Measurements from ENCODE around the gene TRH.

The TRH gene, protein sequence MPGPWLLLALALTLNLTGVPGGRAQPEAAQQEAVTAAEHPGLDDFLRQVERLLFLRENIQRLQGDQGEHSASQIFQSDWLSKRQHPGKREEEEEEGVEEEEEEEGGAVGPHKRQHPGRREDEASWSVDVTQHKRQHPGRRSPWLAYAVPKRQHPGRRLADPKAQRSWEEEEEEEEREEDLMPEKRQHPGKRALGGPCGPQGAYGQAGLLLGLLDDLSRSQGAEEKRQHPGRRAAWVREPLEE

DNA sequence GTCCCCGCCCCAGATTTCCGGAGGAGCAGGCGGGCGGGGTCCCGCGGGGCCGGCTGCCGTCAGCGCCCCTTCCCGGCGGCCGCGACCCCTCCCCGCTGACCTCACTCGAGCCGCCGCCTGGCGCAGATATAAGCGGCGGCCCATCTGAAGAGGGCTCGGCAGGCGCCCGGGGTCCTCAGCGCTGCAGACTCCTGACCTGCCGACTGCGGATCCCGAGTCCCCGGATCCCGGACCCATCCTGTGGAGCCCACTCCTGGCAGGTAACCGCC, at the start of gene TRH:
TRH (plus strand) TSS at position 157 of the 269 bp plus-strand sequence. CDS start 1,097 bp downstream, outside the sequence.
- no peak for DNase-seq

DNA sequence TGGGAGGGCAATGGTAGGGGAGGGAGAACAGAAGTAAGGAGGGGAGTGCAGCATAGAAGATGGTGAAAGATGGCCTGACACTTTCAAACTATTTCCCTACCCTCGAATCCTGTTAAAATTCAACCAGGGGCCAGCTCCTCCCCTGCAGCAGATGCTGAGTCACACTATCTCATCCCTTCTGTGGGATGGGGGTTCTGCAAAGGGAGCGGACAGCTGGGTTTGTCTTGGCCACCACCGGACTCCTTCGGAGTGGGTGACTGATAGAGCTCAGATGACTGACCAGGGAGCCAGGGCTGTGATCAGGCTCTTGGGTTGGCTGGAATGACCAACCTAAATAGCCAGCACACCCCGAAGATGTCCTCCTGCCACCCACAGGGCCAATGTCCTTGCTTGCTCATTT, 47.4 kb upstream of the TRH start:
- no peak for DNase-seq

DNA sequence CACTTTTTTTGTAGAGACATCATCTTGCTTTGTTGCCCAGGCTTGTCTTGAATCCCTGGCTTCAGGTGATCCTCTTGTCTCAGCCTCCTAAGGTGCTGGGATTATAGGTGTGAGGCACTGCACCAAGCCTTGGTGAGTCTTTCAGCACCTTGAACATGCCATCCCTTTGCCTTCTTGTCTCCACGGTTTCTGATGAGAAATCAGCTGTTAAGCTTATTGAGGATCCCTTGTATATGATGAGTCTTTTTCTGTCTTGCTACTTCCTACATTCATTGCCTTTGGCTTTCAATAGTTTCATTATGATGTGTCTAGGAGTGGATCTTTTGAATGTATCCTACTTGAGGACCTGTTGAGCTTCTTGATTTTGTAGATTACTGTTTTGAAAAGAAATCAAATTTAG, 45.1 kb upstream of the TRH start:
- no peak for DNase-seq

DNA sequence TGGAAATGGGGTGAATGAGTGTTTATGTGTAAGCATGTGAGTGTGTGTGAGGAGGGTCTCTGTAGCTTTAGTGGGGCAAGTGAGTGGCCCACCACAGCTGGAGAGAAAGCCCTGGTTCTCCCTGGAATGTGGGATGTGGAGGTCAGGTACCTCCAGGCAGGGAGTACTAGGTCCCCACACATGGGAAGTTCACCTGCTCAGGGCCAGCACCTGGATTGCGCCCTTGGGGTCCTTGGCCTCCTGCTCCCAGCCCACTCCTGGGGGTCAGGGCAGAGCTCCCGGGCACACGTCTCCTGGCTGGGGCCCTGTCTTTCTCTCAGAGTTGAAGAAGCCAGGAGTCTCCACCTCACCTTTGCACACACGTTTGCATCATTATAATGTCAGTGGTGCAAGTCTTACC, 41.0 kb upstream of the TRH start:
- no peak for DNase-seq

DNA sequence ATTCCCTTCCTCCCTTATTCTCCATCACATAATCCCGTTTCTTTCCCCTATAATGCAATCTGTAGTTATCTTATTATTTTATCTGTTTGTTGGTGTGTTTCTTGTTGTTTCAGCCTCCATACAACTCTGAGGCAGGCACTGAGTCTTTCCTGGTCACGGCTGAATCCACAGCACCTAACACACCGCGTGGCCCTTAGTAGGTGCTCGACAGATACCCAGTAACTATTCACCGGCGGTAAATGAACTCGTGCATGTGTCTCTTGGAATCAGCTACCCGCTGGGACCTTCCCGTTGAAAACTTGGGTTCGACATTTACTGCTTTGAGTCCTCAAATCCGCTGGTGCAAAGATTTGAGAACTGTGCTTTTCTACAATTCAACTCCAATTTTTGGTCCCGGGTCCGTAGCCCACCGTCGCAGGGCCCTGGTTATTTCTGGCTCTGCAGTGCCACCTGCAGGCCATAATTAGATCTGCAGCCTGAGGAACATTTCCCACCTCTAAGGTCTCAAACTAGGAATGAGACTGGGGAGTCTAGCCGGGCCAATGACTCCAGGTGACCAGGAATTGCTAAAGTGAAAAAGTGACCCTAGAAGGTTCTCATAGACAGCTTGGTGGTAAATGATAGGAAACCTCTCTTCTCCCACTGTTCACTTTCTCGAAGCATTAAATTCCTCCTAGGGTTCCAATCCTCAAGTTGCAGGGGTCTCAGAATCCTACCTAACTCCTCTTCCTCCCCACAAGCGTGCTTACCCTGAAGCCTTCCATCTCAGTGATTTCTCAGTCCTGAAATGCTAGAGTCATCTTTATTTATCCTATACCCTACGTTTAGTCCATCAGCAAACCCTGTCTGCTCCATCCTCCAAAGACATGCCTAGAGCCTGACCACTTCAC, 40.0 kb upstream of the TRH start:
- no peak for DNase-seq

DNA sequence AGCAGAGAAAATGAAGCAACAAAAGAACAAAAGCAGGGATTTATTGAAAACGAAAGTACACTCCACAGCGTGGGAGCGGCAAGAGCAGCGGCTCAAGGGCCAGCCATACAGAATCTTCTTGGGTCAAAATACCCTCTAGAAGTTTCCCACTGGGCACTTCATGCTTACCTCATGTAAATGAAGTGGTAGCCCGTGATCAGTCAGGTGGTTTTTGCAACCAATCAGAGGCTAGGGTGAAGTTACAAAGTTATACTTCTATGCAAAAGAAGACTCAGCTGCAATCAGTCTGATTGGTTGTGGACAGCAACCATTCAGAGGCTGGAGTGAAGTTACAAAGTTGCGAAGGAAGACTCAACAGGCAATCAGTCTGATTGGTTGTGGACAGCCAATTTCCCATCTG, 37.8 kb upstream of the TRH start:
- DNase-seq: no peak

DNA sequence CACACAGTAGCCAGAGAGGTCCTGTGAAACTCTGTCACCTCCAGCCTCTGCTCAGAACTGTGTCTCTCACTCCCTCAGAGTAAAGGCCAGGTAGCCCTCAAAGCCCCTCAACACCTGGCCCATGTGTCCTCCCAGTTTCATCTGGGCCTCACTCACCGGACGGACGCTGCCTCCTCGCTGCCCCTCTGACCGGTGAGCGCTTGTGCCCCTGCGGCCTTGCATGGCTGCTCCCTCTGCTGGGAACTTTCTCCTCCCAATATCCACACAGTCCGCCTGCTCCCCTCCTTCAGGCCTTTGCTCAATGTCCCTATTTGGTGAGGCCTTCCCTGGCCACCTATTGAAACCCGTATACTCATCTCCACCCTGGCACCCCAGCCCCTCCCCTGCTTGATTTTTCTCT, 36.8 kb upstream of the TRH start:
- no peak for DNase-seq

DNA sequence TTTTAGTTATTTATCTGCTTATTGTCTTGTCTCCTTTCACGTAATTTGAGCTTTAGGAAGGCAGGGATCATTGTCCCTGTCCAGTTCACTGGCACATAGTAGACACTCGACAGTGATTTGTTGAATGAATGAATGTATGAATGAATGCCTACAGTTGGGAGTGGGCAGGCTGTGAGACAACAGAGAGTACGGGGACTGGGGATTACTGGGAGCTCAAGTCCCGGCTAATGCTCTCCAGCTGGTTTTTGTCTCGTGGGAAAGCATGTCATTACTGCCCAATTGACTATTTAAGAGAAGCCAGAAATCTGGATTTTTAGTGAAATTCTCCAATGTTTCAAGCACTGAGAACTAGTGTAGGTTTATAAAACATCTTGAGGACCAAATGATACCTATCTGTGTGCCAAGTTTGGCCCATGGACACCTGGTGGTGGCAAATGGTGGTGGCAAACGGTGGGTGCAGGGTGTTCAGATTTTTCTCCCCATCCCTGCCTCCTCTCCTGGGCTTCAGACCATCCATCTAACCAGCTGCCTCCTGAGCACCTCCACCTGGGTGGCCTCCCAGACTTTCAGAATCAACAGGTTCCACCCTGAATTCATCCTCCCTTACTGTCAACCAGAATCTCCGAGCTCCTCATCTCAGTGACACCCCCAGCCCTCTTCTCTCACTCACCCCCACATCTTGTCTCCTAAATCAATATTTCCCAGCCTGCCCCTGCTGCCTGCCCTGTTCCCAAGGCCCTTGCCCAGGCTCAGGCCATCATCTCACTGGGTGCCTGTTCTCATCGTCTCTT, 36.2 kb upstream of the TRH start:
- no peak for DNase-seq

DNA sequence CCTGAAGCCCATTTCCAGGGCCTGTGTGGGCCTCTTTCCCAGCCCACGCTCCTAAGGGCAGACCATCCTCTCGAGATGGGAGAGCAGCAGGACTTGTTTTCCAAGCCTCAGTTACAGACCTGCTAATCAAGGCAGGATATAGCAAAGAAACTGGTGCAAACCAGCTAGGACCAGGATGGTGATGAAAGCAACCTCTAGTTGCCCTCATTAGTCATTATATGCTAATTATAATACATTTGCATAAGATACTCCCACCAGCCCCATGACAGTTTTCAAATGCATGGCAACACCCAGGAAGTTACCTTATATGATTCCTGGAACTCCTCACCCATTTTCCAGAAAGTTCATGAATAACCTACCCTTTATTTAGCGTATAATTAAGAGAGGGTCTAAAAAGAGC, 34.4 kb upstream of the TRH start:
- no peak for DNase-seq

- no peak for DNase-seq
Measured at GRCh38 chr3:129942296-129942695, 32.2 kb upstream of the TRH start.

GRCh38 chr3:129943020-129943419, 31.5 kb upstream of the TRH start:
- DNase-seq: no peak

DNA sequence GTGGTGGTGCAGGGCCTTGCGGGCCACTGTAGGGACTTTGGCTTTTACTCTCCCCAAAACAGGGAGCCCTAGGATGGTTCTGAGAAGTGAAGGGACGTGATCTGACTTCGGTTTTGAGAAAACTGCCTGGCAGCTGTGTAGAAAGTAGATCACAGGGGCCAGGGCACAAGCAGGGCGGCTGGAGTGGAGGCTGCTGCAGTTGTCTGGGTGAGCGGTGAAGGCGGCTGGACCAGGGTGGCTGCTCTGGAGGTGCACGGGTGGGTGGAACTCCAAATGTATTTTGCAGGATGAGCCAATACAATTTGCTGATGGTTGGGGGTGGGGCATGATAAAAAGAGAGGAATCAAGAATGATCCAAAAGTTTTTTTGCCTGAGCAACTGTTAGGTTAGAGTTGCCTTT, 29.8 kb upstream of the TRH start:
- DNase-seq: no peak

- no peak for DNase-seq
Measured at GRCh38 chr3:129947538-129948240, 26.8 kb upstream of the TRH start.

DNA sequence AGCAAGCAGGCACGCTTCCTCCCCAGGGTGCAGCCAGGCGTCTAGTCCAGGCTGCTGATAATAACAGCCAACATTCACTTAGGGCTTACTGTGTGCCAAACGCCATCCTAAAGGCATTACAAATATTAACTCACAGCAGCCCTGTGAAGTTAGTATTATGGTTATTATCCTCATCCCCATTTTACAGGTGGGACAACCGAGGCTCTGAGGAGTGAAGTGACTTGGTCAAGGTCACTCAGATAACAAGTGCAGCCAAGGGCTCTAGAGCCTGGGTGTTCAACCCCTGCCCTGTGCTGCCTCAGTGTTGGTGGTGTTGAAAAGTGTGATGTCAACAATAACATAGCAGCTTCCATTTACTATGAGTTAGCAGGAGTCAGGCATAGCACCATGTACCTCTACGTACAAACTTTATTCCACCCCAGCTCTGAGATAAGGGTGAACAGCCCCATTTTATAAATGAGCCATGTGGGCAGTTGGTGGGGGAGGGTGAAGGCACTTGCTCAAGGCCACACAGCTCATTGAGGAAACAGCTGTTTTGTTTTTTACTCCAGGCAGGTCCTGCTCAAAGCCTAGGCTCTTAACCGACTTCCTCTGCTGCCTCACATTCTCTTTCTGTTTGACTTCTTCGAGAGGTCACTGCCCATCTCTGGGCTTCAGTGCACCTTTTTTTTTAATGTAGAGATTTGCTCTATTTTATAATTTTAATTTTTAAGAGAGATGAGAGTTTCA, 24.0 kb upstream of the TRH start:
- no peak for DNase-seq

DNA sequence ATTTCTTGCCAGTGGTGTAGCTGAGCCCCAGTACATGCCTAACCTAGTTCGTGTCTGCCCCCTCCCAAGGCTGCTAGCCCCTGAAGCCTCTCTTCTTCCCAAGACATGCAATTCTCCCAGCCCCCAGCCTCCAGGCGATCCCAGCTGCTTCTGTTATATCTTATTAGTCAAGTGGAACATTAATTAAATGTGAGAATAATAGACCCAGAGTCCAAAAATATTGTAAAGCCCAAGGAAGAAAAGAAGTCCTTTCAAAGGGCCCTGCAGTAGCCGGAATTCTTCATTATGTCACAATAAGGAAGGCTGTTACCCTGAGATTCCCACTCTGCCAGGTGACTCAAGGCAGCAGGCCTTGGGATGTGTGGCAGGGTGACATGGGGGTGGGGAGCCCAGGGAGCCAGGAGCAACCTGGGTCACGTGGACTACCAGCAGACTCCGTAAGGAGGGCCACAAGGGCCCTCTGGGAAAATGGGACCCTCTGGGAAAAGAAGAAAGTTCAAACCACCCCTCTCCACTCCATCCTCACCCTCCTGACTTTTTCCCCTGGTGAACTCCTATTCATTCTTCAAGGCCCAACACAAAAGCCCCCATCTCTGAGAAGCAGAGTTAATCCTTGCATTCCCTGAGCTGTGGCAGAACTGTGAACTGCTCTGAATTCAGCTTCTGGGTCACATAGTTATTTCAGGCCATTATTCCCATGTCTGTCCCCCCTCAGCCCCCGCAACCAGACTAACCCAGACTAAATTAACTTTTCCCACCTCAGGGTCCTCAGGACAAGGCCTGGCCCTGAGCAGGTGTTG, 21.8 kb upstream of the TRH start:
- no peak for DNase-seq

- no peak for DNase-seq
Measured at GRCh38 chr3:129953621-129954020, 20.9 kb upstream of the TRH start.

- no peak for DNase-seq
Measured at GRCh38 chr3:129954514-129954913, 20.0 kb upstream of the TRH start.

DNA sequence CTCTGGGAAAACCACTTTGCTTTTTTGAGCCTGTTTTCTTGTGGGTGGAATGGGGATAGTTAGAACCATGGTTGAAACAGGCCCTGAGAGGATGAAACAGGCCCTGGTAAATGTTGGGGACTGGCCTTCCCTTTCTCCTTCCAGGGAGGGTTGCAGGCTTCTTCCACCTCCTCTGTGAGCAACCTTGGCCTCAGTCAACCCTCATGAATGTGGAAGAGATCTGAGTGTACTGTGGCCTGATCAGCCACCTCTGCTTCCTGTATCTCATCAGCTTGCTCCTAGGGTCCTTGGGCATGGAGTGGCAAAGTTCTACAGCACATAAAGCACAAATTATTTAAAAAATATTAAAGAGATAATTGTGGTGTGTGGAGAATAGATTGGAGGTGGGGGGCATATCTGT, 17.6 kb upstream of the TRH start:
- no peak for DNase-seq

- no peak for DNase-seq
Measured at GRCh38 chr3:129958755-129959154, 15.8 kb upstream of the TRH start.

GRCh38 chr3:129961141-129961541, 13.4 kb upstream of the TRH start:
- DNase-seq: no peak

- DNase-seq: no peak
Measured at GRCh38 chr3:129962600-129962999, 11.9 kb upstream of the TRH start.

DNA sequence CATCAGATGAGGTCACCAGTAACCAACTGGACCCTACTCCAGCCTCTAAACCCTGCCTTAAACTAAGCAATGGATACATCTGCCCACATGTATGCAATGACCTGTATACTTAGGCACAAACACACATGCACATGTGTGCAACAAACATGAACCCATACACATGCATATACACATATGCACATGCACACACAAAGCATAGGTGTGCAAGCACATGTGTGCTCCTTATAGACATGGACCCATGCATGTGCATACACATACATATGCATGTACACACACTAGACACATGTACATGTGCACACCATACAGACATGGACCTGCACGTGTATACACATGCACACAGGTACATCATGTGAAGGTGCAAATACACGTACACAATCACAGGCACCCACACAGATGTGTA, 8.6 kb upstream of the TRH start:
- no peak for DNase-seq
